VCaP (cell line): Measurements from ENCODE around the gene GSG1L2.
"Not testable (repeated sequence)": the region's sequence is repeated elsewhere in the genome, so short reads cannot be mapped to it uniquely, and the experiment has no call there.

Experiments
- H3K27ac ChIP-seq: fragments of 450-650 bp; 2 replicates; pipeline ENCODE4 v1.5.1; 2017
- CTCF ChIP-seq: fragments of 450-650 bp; conservative IDR thresholded peaks from 2 replicates; pipeline ENCODE4 v1.5.1; 2017; ENCODE audit warnings: mild to moderate bottlenecking, moderate library complexity

The GSG1L2 gene

GRCh38 chr17:9790316-9790715, 31.6 kb downstream of the GSG1L2 start:
- no peak overlapping the region for H3K27ac ChIP-seq

GRCh38 chr17:9788601-9789000, 33.3 kb downstream of the GSG1L2 start:
- no peak overlapping the region for H3K27ac ChIP-seq
- no peak for TF ChIP-seq CTCF

More at GRCh38 chr17:9790316-9790715, 31.6 kb downstream of the GSG1L2 start:
- no peak for TF ChIP-seq CTCF

- no peak for TF ChIP-seq CTCF
- no peak overlapping the region for H3K27ac ChIP-seq
Measured at GRCh38 chr17:9784544-9784943, 37.3 kb downstream of the GSG1L2 start.

- H3K27ac ChIP-seq, result not testable (repeated sequence)
Measured at GRCh38 chr17:9783465-9783864, 38.4 kb downstream of the GSG1L2 start.

- no peak overlapping the region for H3K27ac ChIP-seq
- TF ChIP-seq CTCF, result no peak
Measured at GRCh38 chr17:9783050-9783449, 38.8 kb downstream of the GSG1L2 start.

- no peak overlapping the region for H3K27ac ChIP-seq
- TF ChIP-seq CTCF, result no peak
Measured at GRCh38 chr17:9780552-9780951, 41.3 kb downstream of the GSG1L2 start.

- H3K27ac ChIP-seq, result no peak overlapping the region
- no peak for TF ChIP-seq CTCF
Measured at GRCh38 chr17:9776911-9777310, 45.0 kb downstream of the GSG1L2 start.

- no peak overlapping the region for H3K27ac ChIP-seq
- no peak for TF ChIP-seq CTCF
Measured at GRCh38 chr17:9772658-9773057, 49.2 kb downstream of the GSG1L2 start.
